HepG2 (cell line): ENCODE data around the gene ALDH1L2. TPM values are rescaled to one million over a fixed set of nuclear protein-coding genes. Genes with fewer than 3 reads are reported as not detected.
A peak's percentile ranks its signal among the peaks of the same experiment; 100 is the strongest.

Source experiments
- AKAP8 ChIP-seq: sonication (generic); formaldehyde crosslinking; IDR thresholded peaks from 2 replicates; pipeline ENCODE4 v1.5.1; 2020; ENCODE audit warnings: mild to moderate bottlenecking, missing genetic modification reagents
- BRD4 ChIP-seq: sonication (generic); formaldehyde crosslinking; IDR thresholded peaks from 2 replicates; pipeline ENCODE4 v1.4.0; 2020; ENCODE audit warnings: missing genetic modification reagents
- GATAD1 ChIP-seq: IDR thresholded peaks from 2 replicates; pipeline ENCODE4 v1.6.1; 2016; ENCODE audit warnings: missing genetic modification reagents, missing compliant biosample characterization
- HOXA9 ChIP-seq: sonication (generic); formaldehyde crosslinking; IDR thresholded peaks from 2 replicates; pipeline ENCODE4 v1.8.1; 2022; ENCODE audit warnings: missing genetic modification reagents, mild to moderate bottlenecking, moderate library complexity, borderline replicate concordance
- LBX2 ChIP-seq: sonication (generic); formaldehyde crosslinking; IDR thresholded peaks from 2 replicates; pipeline ENCODE4 v1.5.0; 2020; ENCODE audit warnings: missing genetic modification reagents, mild to moderate bottlenecking, borderline replicate concordance
- NBN ChIP-seq: fragments of 450-650 bp; conservative IDR thresholded peaks from 2 replicates; pipeline ENCODE4 v1.6.1; 2017
- SALL2 ChIP-seq: sonication (generic); formaldehyde crosslinking; IDR thresholded peaks from 2 replicates; pipeline ENCODE4 v1.8.1; 2023; ENCODE audit warnings: mild to moderate bottlenecking, missing genetic modification reagents, inconsistent platforms
- SRY ChIP-seq: sonication (generic); formaldehyde crosslinking; IDR thresholded peaks from 2 replicates; pipeline ENCODE4 v1.8.0; 2022; ENCODE audit warnings: mild to moderate bottlenecking, missing genetic modification reagents
- ZBTB39 ChIP-seq: sonication (generic); formaldehyde crosslinking; IDR thresholded peaks from 2 replicates; pipeline ENCODE4 v1.5.0; 2020; ENCODE audit warnings: missing genetic modification reagents
- ZMYM2 ChIP-seq: sonication (generic); formaldehyde crosslinking; IDR thresholded peaks from 2 replicates; pipeline ENCODE4 v1.8.0; 2022; ENCODE audit warnings: mild to moderate bottlenecking, missing genetic modification reagents
- ZNF296 ChIP-seq: sonication (generic); formaldehyde crosslinking; conservative IDR thresholded peaks from 2 replicates; pipeline ENCODE4 v1.5.0; 2020; ENCODE audit warnings: mild to moderate bottlenecking, missing genetic modification reagents
- ZNF564 ChIP-seq: sonication (generic); formaldehyde crosslinking; IDR thresholded peaks from 2 replicates; pipeline ENCODE4 v1.8.1; 2023; ENCODE audit warnings: mild to moderate bottlenecking, missing genetic modification reagents
- ZNF720 ChIP-seq: sonication (generic); formaldehyde crosslinking; IDR thresholded peaks from 2 replicates; pipeline ENCODE4 v1.4.0; 2020; ENCODE audit warnings: missing genetic modification reagents
- ZNF749 ChIP-seq: sonication (generic); formaldehyde crosslinking; IDR thresholded peaks from 2 replicates; pipeline ENCODE4 v1.8.0; 2022; ENCODE audit warnings: mild to moderate bottlenecking, missing genetic modification reagents, moderate library complexity, borderline replicate concordance
- ZNF83 ChIP-seq: sonication (generic); formaldehyde crosslinking; IDR thresholded peaks from 2 replicates; pipeline ENCODE4 v1.4.0; 2020; ENCODE audit warnings: missing genetic modification reagents, mild to moderate bottlenecking, borderline replicate concordance
- ZUFSP ChIP-seq: sonication (generic); formaldehyde crosslinking; IDR thresholded peaks from 2 replicates; pipeline ENCODE4 v1.9.0; 2021; ENCODE audit warnings: missing genetic modification reagents, mild to moderate bottlenecking, borderline replicate concordance
- polyA plus RNA-seq, 8 experiments: library from polyadenylated mRNA; depleted of rRNA in 3 of 8; stranded (reverse) in 7 of 8; unstranded in 1 of 8; fragments of >200 nt; fragmentation: Illumina TruSeq in 4 of 8; extraction: Trizol in 4 of 8; gene quantifications; 2 replicates each; pipeline versions ENCODE4 v1.2.1 to v1.2.3, GENCODE V29; 2011 to 2016; ENCODE audit warnings: low read depth in 4 of 8, missing spikeins in 1 of 8, mixed read lengths in 1 of 8; ENCODE audit not compliant: insufficient read depth in 1 of 8
- total RNA-seq, 5 experiments: library from RNA; depleted of rRNA; stranded (reverse); fragments of >200 nt; fragmentation: Illumina TruSeq; extraction: Trizol; gene quantifications; 2 replicates each; pipeline ENCODE4 v1.2.3, GENCODE V29; 2016; ENCODE audit warnings: low read depth in 1 of 5
- TF ChIP-seq, protein P1 (sequence below): IDR thresholded peaks from 2 replicates; pipeline ENCODE4 v1.6.1; 2016; ENCODE audit warnings: low read depth, control low read depth
- TF ChIP-seq, protein P2 (sequence below), 2 experiments: sonication (generic) in 1 of 2; formaldehyde crosslinking in 1 of 2; IDR thresholded peaks; 2 replicates each; pipeline versions ENCODE4 v1.4.0 to v1.6.1; 2016 to 2020; ENCODE audit warnings: borderline replicate concordance in 1 of 2, low read depth in 1 of 2, mild to moderate bottlenecking in 1 of 2, missing genetic modification reagents in 1 of 2

The ALDH1L2 gene
- total and polyA plus RNA-seq, 2 of the 13 experiments (the other 11 are each of a cell fraction or from before 2014, with no cell fraction given): 0.40 to 4.6 TPM

- TF ChIP-seq ZBTB39 (CRISPR knock-in tag): no peak
- no peak for TF ChIP-seq BRD4 (CRISPR knock-in tag)
- peak; percentile 93 for TF ChIP-seq ZNF749 (CRISPR knock-in tag)
- peak; percentile 82 for TF ChIP-seq SRY (CRISPR knock-in tag)
- TF ChIP-seq ZNF720: no peak
- TF ChIP-seq, protein P1, sequence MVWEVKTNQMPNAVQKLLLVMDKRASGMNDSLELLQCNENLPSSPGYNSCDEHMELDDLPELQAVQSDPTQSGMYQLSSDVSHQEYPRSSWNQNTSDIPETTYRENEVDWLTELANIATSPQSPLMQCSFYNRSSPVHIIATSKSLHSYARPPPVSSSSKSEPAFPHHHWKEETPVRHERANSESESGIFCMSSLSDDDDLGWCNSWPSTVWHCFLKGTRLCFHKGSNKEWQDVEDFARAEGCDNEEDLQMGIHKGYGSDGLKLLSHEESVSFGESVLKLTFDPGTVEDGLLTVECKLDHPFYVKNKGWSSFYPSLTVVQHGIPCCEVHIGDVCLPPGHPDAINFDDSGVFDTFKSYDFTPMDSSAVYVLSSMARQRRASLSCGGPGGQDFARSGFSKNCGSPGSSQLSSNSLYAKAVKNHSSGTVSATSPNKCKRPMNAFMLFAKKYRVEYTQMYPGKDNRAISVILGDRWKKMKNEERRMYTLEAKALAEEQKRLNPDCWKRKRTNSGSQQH (CRISPR knock-in tag): peak; percentile 83; the same call in 1 of the 2 replicates
- peak; percentile 83 for TF ChIP-seq GATAD1 (CRISPR knock-in tag)
- no peak for TF ChIP-seq ZNF83 (CRISPR knock-in tag)
- TF ChIP-seq HOXA9: peak; percentile 70; the same call in 1 of the 2 replicates
- TF ChIP-seq AKAP8 (CRISPR knock-in tag): no peak
- peak; percentile 69; the same call in 1 of the 2 replicates for TF ChIP-seq LBX2 (CRISPR knock-in tag)
- peak; percentile 84; the same call in 1 of the 2 replicates for TF ChIP-seq ZNF564 (CRISPR knock-in tag)
- no peak for TF ChIP-seq NBN
- TF ChIP-seq, protein P2, sequence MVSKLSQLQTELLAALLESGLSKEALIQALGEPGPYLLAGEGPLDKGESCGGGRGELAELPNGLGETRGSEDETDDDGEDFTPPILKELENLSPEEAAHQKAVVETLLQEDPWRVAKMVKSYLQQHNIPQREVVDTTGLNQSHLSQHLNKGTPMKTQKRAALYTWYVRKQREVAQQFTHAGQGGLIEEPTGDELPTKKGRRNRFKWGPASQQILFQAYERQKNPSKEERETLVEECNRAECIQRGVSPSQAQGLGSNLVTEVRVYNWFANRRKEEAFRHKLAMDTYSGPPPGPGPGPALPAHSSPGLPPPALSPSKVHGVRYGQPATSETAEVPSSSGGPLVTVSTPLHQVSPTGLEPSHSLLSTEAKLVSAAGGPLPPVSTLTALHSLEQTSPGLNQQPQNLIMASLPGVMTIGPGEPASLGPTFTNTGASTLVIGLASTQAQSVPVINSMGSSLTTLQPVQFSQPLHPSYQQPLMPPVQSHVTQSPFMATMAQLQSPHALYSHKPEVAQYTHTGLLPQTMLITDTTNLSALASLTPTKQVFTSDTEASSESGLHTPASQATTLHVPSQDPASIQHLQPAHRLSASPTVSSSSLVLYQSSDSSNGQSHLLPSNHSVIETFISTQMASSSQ (IDR thresholded peaks at IDR 0.05; ENCODE audit: low read depth): no peak; the same call in 1 of the 2 replicates
- TF ChIP-seq, protein P2 (CRISPR knock-in tag; IDR thresholded peaks at IDR 0.05; ENCODE audit: borderline replicate concordance): peak; percentile 76; the same call in 1 of the 2 replicates
- no peak for TF ChIP-seq ZNF296 (CRISPR knock-in tag)
- no peak for TF ChIP-seq ZUFSP (CRISPR knock-in tag)
- no peak for TF ChIP-seq ZMYM2 (CRISPR knock-in tag)
- peak; percentile 69 for TF ChIP-seq SALL2 (CRISPR knock-in tag)
These were observed 23.5 kb upstream of the ALDH1L2 start, which contains the start of gene WASHC4 (continued) for GRCh38 chr12:105107494-105108371.
